HCT116 (cell line): ENCODE measurements around the gene TMEM132C. TPM values are rescaled to one million over a fixed set of nuclear protein-coding genes. Genes with fewer than 3 reads are reported as not detected.

Experiments
- ATAC-seq: fragments of 200-7000 bp; cut with Tn5 transposase; 2 replicates; pipeline ENCODE4 v1.9.1; 2020; ENCODE audit warnings: mild to moderate bottlenecking, moderate library complexity
- BruUV-seq: library from RNA; stranded (reverse); fragments of 400-500 nt; replicated peaks from 2 replicates; lab custom pipeline; 2021; lab: Mats Ljungman, UMichigan
- CTCF ChIA-PET: fragments of 300-600 bp; sonication (Branson Sonifier 250); formaldehyde crosslinking; loops from one replicate; lab custom pipeline; 2021; ENCODE audit warnings: antibody characterized with exemption; lab: Charles Lee
- POLR2A ChIA-PET: fragments of 300-600, 350-600 bp; sonication (Branson Sonifier 250); formaldehyde crosslinking; loops from one replicate; lab custom pipeline; 2021; ENCODE audit warnings: antibody characterized with exemption; lab: Charles Lee
- RAD21 ChIA-PET, 2 experiments: fragments of 300-600 bp; sonication (Branson Sonifier 250); formaldehyde crosslinking; loops; one replicate each; lab custom pipeline; 2023; ENCODE audit warnings: low total read pairs in 2 of 2; ENCODE audit not compliant: uncharacterized antibody in 2 of 2, unreplicated experiment in 2 of 2, low non-redundant PET in 1 of 2; lab: Charles Lee
- DNase-seq: peaks from one replicate; pipeline ENCODE4 v3.0.0-alpha.2; 2010; ENCODE audit warnings: low read depth, low spot score
- H2AFZ ChIP-seq: fragments of 200-600 bp; shearing (Covaris generic), sonication (generic); 2 replicates; pipeline ENCODE4 v1.6.1; 2017; ENCODE audit warnings: low read depth, mixed run types, mixed read lengths, antibody characterized with exemption, low read length; ENCODE audit not compliant: poor library complexity, severe bottlenecking
- H3K27ac ChIP-seq: 2 replicates; pipeline ENCODE4 v1.5.1; 2012; ENCODE audit warnings: low read depth, low read length
- H3K27me3 ChIP-seq: fragments of 200-600 bp; sonication (generic); 2 replicates; pipeline ENCODE4 v1.6.1; 2016; ENCODE audit warnings: mixed run types, low read length, mixed read lengths; ENCODE audit not compliant: insufficient read depth
- H3K36me3 ChIP-seq, 2 experiments: fragments of 200-500 bp in 1 of 2; fragments of 200-600 bp in 1 of 2; sonication (Bioruptor generic) in 1 of 2; sonication (generic) in 1 of 2; 2 replicates each; pipeline versions ENCODE4 v1.5.1 to v1.6.1; 2014 to 2016; ENCODE audit warnings: low read length in 2 of 2, inconsistent platforms in 1 of 2, mixed read lengths in 1 of 2, mixed run types in 1 of 2; ENCODE audit not compliant: insufficient read depth in 2 of 2, control insufficient read depth in 1 of 2
- H3K4me1 ChIP-seq, 2 experiments: fragments of 200-600 bp in 1 of 2; sonication (generic) in 1 of 2; 2 replicates each; pipeline versions ENCODE4 v1.5.1 to v1.6.1; 2012 to 2017; ENCODE audit warnings: low read length in 2 of 2, inconsistent platforms in 1 of 2, mild to moderate bottlenecking in 1 of 2, mixed read lengths in 1 of 2, mixed run types in 1 of 2, moderate library complexity in 1 of 2; ENCODE audit not compliant: insufficient read depth in 2 of 2, control insufficient read depth in 1 of 2
- H3K4me2 ChIP-seq: fragments of 200-600 bp; sonication (generic); 2 replicates; pipeline ENCODE4 v1.6.1; 2017; ENCODE audit warnings: mixed run types, low read length, mixed read lengths
- H3K4me3 ChIP-seq, 2 experiments: fragments of 200-600 bp in 1 of 2; sonication (generic) in 1 of 2; replicated peaks in 1 of 2; 2 replicates each; pipeline ENCODE4 v1.5.1; 2011 to 2016; ENCODE audit warnings: low read length in 2 of 2, control low read depth in 1 of 2, low read depth in 1 of 2, mild to moderate bottlenecking in 1 of 2, mixed read lengths in 1 of 2, mixed run types in 1 of 2
- H3K79me2 ChIP-seq: fragments of 200-600 bp; sonication (generic); 2 replicates; pipeline ENCODE4 v1.6.1; 2017; ENCODE audit warnings: mild to moderate bottlenecking, mixed run types, low read length, moderate library complexity, mixed read lengths; ENCODE audit not compliant: insufficient read depth
- H3K9ac ChIP-seq: fragments of 200-600 bp; sonication (generic); 2 replicates; pipeline ENCODE4 v1.6.1; 2016; ENCODE audit warnings: low read length, mixed read lengths
- H3K9me2 ChIP-seq: fragments of 200-600 bp; sonication (generic), shearing (Covaris generic); 2 replicates; pipeline ENCODE4 v1.6.1; 2017; ENCODE audit warnings: mixed run types, mild to moderate bottlenecking, moderate library complexity; ENCODE audit not compliant: insufficient read depth
- H3K9me3 ChIP-seq, 2 experiments: fragments of 200-500 bp in 1 of 2; fragments of 200-600 bp in 1 of 2; sonication (Bioruptor generic) in 1 of 2; sonication (generic) in 1 of 2; 2 replicates each; pipeline ENCODE4 v1.6.1; 2014 to 2017; ENCODE audit warnings: low read length in 2 of 2, mixed read lengths in 2 of 2, inconsistent platforms in 1 of 2, low read depth in 1 of 2, mild to moderate bottlenecking in 1 of 2, mixed run types in 1 of 2, moderate library complexity in 1 of 2; ENCODE audit not compliant: control insufficient read depth in 1 of 2, insufficient read depth in 1 of 2
- H4K20me1 ChIP-seq: fragments of 200-600 bp; sonication (generic), shearing (Covaris generic); 2 replicates; pipeline ENCODE4 v1.6.1; 2017; ENCODE audit warnings: mixed run types, mild to moderate bottlenecking, moderate library complexity; ENCODE audit not compliant: insufficient read depth
- CBX3 ChIP-seq: IDR thresholded peaks from 2 replicates; pipeline ENCODE4 v1.6.1; 2012; ENCODE audit warnings: low read depth
- POLR2A ChIP-seq: IDR thresholded peaks from 2 replicates; pipeline ENCODE4 v1.7.0; 2011; ENCODE audit warnings: borderline replicate concordance; ENCODE audit not compliant: insufficient read depth, insufficient read length; ENCODE audit errors: extremely low read depth
- SIN3A ChIP-seq: IDR thresholded peaks from 2 replicates; pipeline ENCODE4 v1.6.1; 2012; ENCODE audit warnings: low read depth
- SRF ChIP-seq: IDR thresholded peaks from 2 replicates; pipeline ENCODE4 v1.6.1; 2012; ENCODE audit warnings: low read depth
- intact Hi-C: fragments of 100-400 bp; cut with micrococcal nuclease; formaldehyde crosslinking; loops from 2 replicates; pipeline ENCODE4 v1.10.0; 2022
- total RNA-seq: library from RNA; stranded (reverse); gene quantifications from one replicate; pipeline ENCODE4 v1.2.1, GENCODE V29; 2021; ENCODE audit not compliant: unreplicated experiment

Gene TMEM132C
- total RNA-seq, 1 experiment from 2014 or later = not detected

DNA sequence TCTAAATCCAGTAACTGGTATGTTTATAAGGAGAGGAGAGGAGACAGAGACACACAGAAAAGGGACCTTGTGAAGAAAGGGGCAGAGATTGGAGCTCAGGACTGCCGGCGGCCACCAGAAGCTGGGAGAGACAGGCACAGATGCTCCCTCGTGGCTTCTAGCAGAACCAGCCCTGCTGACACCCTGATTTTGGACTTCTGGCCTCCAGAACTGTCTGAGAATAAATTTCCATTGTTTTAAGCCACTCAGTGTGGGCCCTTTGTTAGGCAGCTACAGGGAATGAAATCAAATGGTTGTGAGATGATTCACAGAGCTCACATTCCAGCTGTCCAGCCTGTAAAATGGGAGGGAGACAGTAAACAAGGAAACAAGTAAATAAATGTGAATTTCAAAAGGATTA lies 47.6 kb downstream of the TMEM132C start:
- ChIA-PET CTCF (no interaction called here), RAD21 (no interaction called here), POLR2A (no interaction called here)
- Histone ChIP-seq H3K79me2 (no peaks in the 10 kb centered on the region), H4K20me1 (no peaks in the 10 kb centered on the region), H3K9me3 (peaks cover 6 to 12% of the 10 kb centered on the region in 2 experiments; a peak in 2 of 4 replicates), H3K9me2 (no peaks in the 10 kb centered on the region), H3K4me2 (no peak overlapping the region), H3K4me3 (no peak overlapping the region), H3K4me1 (no peaks in the 10 kb centered on the region), H3K27ac (no peak overlapping the region), H3K9ac (no peak overlapping the region), H3K27me3 (no peaks in the 10 kb centered on the region), H3K36me3 (no peaks in the 10 kb centered on the region), H2AFZ (no peak overlapping the region)
- no peak for TF ChIP-seq SRF
- TF ChIP-seq POLR2A = no peak
- no peak for TF ChIP-seq CBX3
- ATAC-seq = no peak
- intact Hi-C loops = no loop called here
- no TSS peak for BruUV-seq
- DNase-seq = no peak

- ChIA-PET CTCF (no interaction called here), RAD21 (no interaction called here), POLR2A (no interaction called here)
- ATAC-seq (no peak), DNase-seq (no peak)
- Histone ChIP-seq H3K79me2 (no peaks in the 10 kb centered on the region), H4K20me1 (no peaks in the 10 kb centered on the region), H3K36me3 (no peaks in the 10 kb centered on the region), H3K27ac (no peak overlapping the region), H3K9me2 (no peaks in the 10 kb centered on the region), H3K4me1 (no peaks in the 10 kb centered on the region), H3K4me3 (no peak overlapping the region), H3K4me2 (no peak overlapping the region), H2AFZ (no peak overlapping the region), H3K27me3 (no peaks in the 10 kb centered on the region), H3K9me3 (peaks cover 5 to 12% of the 10 kb centered on the region in 2 experiments; a peak in 2 of 4 replicates), H3K9ac (no peak overlapping the region)
- no TSS peak for BruUV-seq
- no peak for TF ChIP-seq SIN3A
- intact Hi-C loops = no loop called here
Measured at GRCh38 chr12:128316078-128316477, 49.1 kb downstream of the TMEM132C start.
